Stimulated activated CD8-positive, alpha-beta memory T cell treated with anti-CD3 and anti-CD28 coated beads, Interleukin-4, amount 100 ng/mL, for 1 hour (primary cell): Measurements from ENCODE around the gene CCDC87.
A peak's percentile ranks its signal among the peaks of the same experiment; 100 is the strongest.
"Not testable (repeated sequence)": the region's sequence is repeated elsewhere in the genome, so short reads cannot be mapped to it uniquely, and the experiment has no call there.

ENCODE experiments used
- DNase-seq, 2 donors: peaks; one replicate each; pipeline ENCODE4 v3.0.0-alpha.2; 2020; ENCODE audit warnings: low read depth in 2 of 2, low spot score in 1 of 2

Gene CCDC87

GRCh38 chr11:66559142-66559865 lies 33.6 kb downstream of the CCDC87 start:
- no peak for DNase-seq

GRCh38 chr11:66557733-66558326 lies 35.0 kb downstream of the CCDC87 start:
- no peak for DNase-seq

DNA sequence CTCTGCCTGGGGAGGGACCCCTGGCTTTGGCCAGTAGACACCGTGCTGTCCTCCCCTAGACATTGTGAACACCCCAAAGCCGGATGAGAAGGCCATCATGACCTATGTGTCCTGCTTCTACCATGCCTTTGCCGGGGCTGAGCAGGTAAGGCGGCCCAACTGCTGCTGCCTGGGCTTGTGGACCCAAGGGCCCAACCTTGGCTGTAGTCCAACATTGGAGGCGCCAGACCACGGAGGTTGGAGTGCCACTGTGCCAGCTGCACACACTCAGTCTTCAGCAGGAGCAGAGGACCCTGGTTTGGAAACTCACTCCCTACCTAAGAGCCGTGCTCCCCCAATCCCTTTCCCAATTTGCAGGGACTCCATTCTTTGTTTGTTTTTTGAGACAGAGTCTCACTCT lies 36.8 kb downstream of the CCDC87 start:
- no peak for DNase-seq

GRCh38 chr11:66555416-66555815 lies 37.4 kb downstream of the CCDC87 start:
- DNase-seq, result no peak

- no peak for DNase-seq
Observed at GRCh38 chr11:66554602-66555001, 38.3 kb downstream of the CCDC87 start.

GRCh38 chr11:66550887-66551286 lies 42.0 kb downstream of the CCDC87 start:
- no peak for DNase-seq

GRCh38 chr11:66549696-66550095 lies 43.2 kb downstream of the CCDC87 start:
- no peak for DNase-seq

DNA sequence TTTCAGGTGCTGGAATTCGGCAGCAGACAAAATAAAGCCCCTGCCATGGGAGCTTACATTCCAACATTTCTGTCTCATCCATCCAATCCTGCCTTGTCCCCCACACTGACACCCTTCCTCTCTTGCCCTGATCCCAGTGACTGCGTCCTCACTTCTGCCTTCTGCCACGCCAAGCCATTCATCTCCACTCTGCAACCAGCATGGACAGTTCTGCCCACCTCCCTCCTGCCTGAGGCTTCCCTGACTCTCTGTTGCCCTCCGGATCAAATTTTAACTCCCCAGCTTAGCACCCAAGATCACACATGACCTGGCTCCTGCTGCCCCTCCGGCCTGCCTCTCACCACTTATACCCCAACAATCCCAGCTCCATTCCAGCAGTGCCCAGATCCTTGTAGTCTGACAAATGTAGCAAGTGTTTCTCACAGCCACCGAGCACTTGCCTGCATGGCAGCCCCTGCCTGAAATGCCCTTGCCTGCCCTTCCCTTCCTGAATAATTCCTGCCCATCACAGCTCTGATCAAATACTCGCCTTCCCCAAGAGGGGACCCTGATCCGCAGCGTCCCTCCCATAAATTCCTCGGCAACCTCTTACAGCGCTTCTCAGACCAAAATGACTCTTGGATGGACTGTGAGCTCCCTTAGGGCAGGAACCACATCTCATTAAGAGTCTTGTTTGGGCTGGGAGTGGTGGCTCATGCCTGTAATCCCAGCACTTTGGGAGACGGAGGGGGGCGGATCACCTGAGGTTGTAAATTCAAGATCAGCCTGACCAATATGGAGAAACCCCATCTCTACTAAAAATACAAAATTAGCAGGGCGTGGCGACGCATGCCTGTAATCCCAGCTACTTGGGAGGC lies 43.9 kb downstream of the CCDC87 start:
- no peak for DNase-seq

- no peak for DNase-seq
Observed at GRCh38 chr11:66548041-66548440, 44.8 kb downstream of the CCDC87 start.

DNA sequence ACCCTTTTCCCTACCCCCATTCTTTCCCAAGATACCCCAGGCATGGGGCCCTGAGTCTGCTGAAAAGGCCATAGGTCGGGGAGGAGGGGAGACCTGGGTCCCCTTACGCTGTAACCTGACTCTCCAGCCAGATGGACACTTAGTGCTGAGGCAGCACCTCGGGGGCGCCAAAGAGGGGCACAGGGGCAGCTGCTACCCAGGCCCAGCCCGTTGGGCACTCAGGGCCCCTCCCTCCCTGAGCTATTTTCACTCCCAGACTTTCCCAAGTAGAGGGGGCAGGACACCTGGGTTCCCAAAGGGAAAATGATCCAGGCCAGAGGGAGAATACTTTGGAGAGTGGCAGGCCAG lies 45.2 kb downstream of the CCDC87 start:
- DNase-seq, result no peak

GRCh38 chr11:66546966-66547661 lies 45.7 kb downstream of the CCDC87 start:
- no peak for DNase-seq

DNA sequence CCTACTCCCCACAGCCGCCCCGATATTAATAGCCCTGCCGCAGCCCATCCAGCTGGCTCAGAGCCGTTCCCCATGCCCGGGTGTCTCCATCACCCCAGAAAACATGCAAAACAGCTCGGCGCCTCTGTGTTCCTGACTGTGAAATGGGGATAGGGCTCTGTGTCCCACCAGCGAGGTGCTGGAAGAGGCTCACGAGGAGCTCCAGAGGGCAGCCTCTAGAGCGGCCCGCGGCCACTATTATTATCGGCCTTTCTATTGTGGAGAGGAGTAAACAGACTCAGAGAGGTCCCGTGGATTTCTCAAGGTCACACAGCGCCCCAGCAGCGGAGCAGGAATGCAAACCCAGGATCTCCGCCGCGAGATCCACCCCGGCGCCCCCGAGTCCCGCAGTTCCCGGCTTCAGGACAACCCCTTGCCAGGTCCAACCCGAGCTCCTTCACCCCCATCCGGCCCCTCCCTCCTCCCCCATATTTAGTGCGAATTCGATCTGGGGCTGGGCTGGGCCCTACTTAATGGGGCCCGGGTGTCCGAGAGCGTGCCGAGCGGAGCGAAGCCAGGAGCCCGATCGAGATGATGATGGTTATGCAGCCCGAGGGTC lies 46.4 kb downstream of the CCDC87 start, which contains the start of gene ACTN3:
Gene ACTN3 (plus strand): TSS at position 536 of the 598 bp plus-strand sequence. CDS start 35 bp downstream, at position 571.
- no peak for DNase-seq

DNA sequence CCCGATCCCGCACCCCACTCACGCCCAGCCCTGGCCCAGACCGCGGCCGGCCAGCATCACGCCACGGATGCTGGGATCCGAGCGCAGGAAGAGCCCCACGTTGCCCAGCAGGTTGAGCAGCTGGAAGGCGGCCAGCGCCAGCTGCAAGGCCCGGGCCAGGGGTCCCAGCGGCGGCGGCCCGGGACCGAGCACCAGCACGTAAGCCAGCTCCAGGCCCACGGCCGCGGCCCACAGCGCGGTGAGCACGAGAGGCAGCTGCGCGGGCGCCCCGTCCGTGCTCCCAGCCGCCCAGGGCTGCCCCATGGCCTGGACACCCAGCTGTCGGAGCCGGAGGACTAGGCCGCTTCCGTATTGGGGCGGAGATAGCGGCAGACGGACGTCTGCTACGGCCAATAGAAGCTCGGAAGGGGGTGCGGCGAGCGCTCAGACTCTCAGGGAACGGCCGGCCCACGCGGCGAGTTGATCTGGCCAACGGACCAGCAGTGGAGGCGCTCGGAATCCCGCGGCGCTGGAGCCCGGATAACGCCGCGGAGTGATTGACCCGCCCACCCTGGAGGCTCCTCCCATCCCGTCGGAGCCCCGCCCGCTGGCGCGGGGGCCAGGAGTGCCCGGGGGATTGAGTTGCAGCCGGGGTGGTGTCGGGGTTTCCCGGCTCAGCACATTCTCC lies 47.0 kb downstream of the CCDC87 start, which contains the start of gene ZDHHC24:
Gene ZDHHC24 (minus strand): TSS at position 348 of the 667 bp plus-strand sequence. CDS start 45 bp downstream, at position 303.
- DNase-seq, result peak; percentile 42 to 58

GRCh38 chr11:66544952-66545351 lies 47.9 kb downstream of the CCDC87 start:
- DNase-seq, result not testable (repeated sequence)

GRCh38 chr11:66543263-66544107 lies 49.4 kb downstream of the CCDC87 start:
- DNase-seq, result peak; percentile 43 to 49

DNA sequence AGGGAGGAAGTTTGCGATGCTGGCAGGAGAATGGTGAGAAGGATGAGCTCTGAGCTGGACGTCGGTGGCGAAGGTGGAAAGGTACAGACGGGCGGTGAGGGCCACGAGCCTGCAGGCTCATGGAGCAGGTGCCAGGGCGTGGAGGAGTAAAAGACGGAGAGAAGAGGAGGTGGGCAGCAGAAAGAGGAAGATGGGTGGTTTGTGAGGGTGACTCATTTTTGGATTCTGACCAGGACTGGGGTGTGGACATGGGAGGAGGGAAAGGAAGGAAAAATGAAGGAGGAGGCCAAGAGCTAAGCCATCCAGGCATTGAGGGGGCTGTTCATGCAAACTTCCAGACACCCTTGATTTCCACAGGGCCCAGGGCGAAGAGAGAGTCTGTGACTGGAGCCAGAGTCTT lies 50.5 kb downstream of the CCDC87 start:
- no peak for DNase-seq

GRCh38 chr11:66541892-66542291 lies 51.0 kb downstream of the CCDC87 start:
- DNase-seq, result no peak

- DNase-seq, result not testable (repeated sequence)
Observed at GRCh38 chr11:66540598-66540997, 52.3 kb downstream of the CCDC87 start.
